Measurements from ENCODE around the gene NEXN. TPM values are rescaled to one million over a fixed set of nuclear protein-coding genes. Genes with fewer than 3 reads are reported as not detected.

The NEXN gene
- total and polyA plus RNA-seq, 4 donors: 7.6 to 20.9 (median 12.5) TPM

- peaks cover 0 to 7% (median 0%) of the 10 kb centered on the region in 5 donors for H3K4me1 ChIP-seq (ENCODE audit: control insufficient read depth in 5 of 5, insufficient read depth in 5 of 5, low read length in 5 of 5)
- ATAC-seq (ENCODE audit: insufficient read depth, low FRiP score) (no peak), DNase-seq (no peak)
- H3K9ac ChIP-seq (ENCODE audit: insufficient read depth in 1 of 2, low read length in 2 of 2): no peak overlapping the region
- no peak overlapping the region for H3K27ac ChIP-seq (ENCODE audit: low read depth in 1 of 2, low read length in 1 of 2)
- no peak overlapping the region for H3K4me3 ChIP-seq
- peaks cover 15 to 67% (median 43%) of the 10 kb centered on the region in 4 donors for H3K36me3 ChIP-seq (ENCODE audit: control insufficient read depth in 4 of 4, insufficient read depth in 4 of 4, low read length in 4 of 4)
- no peaks in the 10 kb centered on the region for H3K27me3 ChIP-seq (ENCODE audit: control insufficient read depth in 3 of 3, insufficient read depth in 3 of 3, low read length in 2 of 3)
- H3K9me3 ChIP-seq (ENCODE audit: control insufficient read depth in 4 of 4, insufficient read depth in 3 of 4, low read length in 3 of 4): no peaks in the 10 kb centered on the region
- TF ChIP-seq CTCF (IDR thresholded peaks at IDR 0.05; ENCODE audit: control extremely low read depth, extremely low read depth): no peak
These were observed 62.4 kb downstream of the NEXN start for GRCh38 chr1:77950873-77951272.

- H3K4me1 ChIP-seq (ENCODE audit: control insufficient read depth in 5 of 5, insufficient read depth in 5 of 5, low read length in 5 of 5): peaks cover 0 to 5% (median 0%) of the 10 kb centered on the region in 5 donors
- no peaks in the 10 kb centered on the region for H3K9me3 ChIP-seq (ENCODE audit: control insufficient read depth in 4 of 4, insufficient read depth in 3 of 4, low read length in 3 of 4)
- H3K4me3 ChIP-seq: no peak overlapping the region
- H3K9ac ChIP-seq (ENCODE audit: insufficient read depth in 1 of 2, low read length in 2 of 2): no peak overlapping the region
- no peak for DNase-seq
- no peaks in the 10 kb centered on the region for H3K27me3 ChIP-seq (ENCODE audit: control insufficient read depth in 3 of 3, insufficient read depth in 3 of 3, low read length in 2 of 3)
- peaks cover 15 to 70% (median 45%) of the 10 kb centered on the region in 4 donors for H3K36me3 ChIP-seq (ENCODE audit: control insufficient read depth in 4 of 4, insufficient read depth in 4 of 4, low read length in 4 of 4)
- WGBS, 2 donors: 96 to 100% methylated on average over 1 of the region's 1 CpG
- TF ChIP-seq CTCF (IDR thresholded peaks at IDR 0.05; ENCODE audit: control extremely low read depth, extremely low read depth): no peak
- no peak for ATAC-seq (ENCODE audit: insufficient read depth, low FRiP score)
- H3K27ac ChIP-seq (ENCODE audit: low read depth in 1 of 2, low read length in 1 of 2): no peak overlapping the region
These were observed 62.9 kb downstream of the NEXN start for GRCh38 chr1:77951328-77951727.

- no peak overlapping the region for H3K9ac ChIP-seq (ENCODE audit: insufficient read depth in 1 of 2, low read length in 2 of 2)
- DNase-seq (no peak), ATAC-seq (ENCODE audit: insufficient read depth, low FRiP score) (no peak)
- no peaks in the 10 kb centered on the region for H3K9me3 ChIP-seq (ENCODE audit: control insufficient read depth in 4 of 4, insufficient read depth in 3 of 4, low read length in 3 of 4)
- no peak for TF ChIP-seq CTCF (IDR thresholded peaks at IDR 0.05; ENCODE audit: control extremely low read depth, extremely low read depth)
- no peaks in the 10 kb centered on the region for H3K27me3 ChIP-seq (ENCODE audit: control insufficient read depth in 3 of 3, insufficient read depth in 3 of 3, low read length in 2 of 3)
- no peak overlapping the region for H3K4me3 ChIP-seq
- H3K4me1 ChIP-seq (ENCODE audit: control insufficient read depth in 5 of 5, insufficient read depth in 5 of 5, low read length in 5 of 5): no peaks in the 10 kb centered on the region
- H3K27ac ChIP-seq (ENCODE audit: low read depth in 1 of 2, low read length in 1 of 2): no peak overlapping the region
- WGBS, 2 donors: 97 to 99% methylated on average over 3 of the region's 3 CpGs
- H3K36me3 ChIP-seq (ENCODE audit: control insufficient read depth in 4 of 4, insufficient read depth in 4 of 4, low read length in 4 of 4): peaks cover 25 to 65% (median 50%) of the 10 kb centered on the region in 4 donors
These were observed 65.5 kb downstream of the NEXN start for GRCh38 chr1:77953907-77954306.

GRCh38 chr1:77954521-77954920 lies 66.1 kb downstream of the NEXN start:
- Histone ChIP-seq H3K36me3 (ENCODE audit: control insufficient read depth in 4 of 4, insufficient read depth in 4 of 4, low read length in 4 of 4) (peaks cover 26 to 67% (median 51%) of the 10 kb centered on the region in 4 donors), H3K4me1 (ENCODE audit: control insufficient read depth in 5 of 5, insufficient read depth in 5 of 5, low read length in 5 of 5) (no peaks in the 10 kb centered on the region), H3K9ac (ENCODE audit: insufficient read depth in 1 of 2, low read length in 2 of 2) (no peak overlapping the region), H3K4me3 (no peak overlapping the region), H3K9me3 (ENCODE audit: control insufficient read depth in 4 of 4, insufficient read depth in 3 of 4, low read length in 3 of 4) (no peaks in the 10 kb centered on the region), H3K27me3 (ENCODE audit: control insufficient read depth in 3 of 3, insufficient read depth in 3 of 3, low read length in 2 of 3) (no peaks in the 10 kb centered on the region), H3K27ac (ENCODE audit: low read depth in 1 of 2, low read length in 1 of 2) (no peak overlapping the region)
- WGBS, 2 donors: 94 to 97% methylated on average over 2 of the region's 2 CpGs
- DNase-seq (no peak), ATAC-seq (ENCODE audit: insufficient read depth, low FRiP score) (no peak)
- no peak for TF ChIP-seq CTCF (IDR thresholded peaks at IDR 0.05; ENCODE audit: control extremely low read depth, extremely low read depth)

All from lung (tissue), 12 donors.